ENCODE data around the gene HTR4. TPM values are rescaled to one million over a fixed set of nuclear protein-coding genes. Genes with fewer than 3 reads are reported as not detected.
"Not testable (repeated sequence)": the region's sequence is repeated elsewhere in the genome, so short reads cannot be mapped to it uniquely, and the experiment has no call there.

Gene HTR4
- total RNA-seq, 1 donor from 2014 or later: not detected

DNA sequence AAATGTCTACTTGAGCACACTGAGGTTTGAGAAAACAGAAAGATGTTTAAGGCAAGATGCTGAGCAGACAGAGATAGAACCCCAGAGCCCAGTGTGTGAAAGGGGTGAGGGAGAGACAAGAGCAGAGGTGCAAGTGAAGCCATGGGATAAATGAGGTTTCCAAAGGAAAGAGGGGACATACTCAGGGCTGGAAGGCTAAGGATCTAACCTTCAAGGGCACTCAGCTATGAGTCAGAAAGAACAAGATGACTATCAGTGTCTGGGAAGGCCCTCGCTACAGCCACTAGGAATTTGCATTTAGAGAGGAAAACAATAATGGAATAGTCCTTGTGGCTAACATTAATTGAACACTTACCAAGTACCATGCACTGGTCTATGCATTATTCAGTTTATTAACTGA, 113.7 kb downstream of the HTR4 start:
- intact Hi-C loops (cut with micrococcal nuclease): no loop called here

- intact Hi-C loops (cut with micrococcal nuclease): no loop called here
Measured at GRCh38 chr5:148539851-148540250, 114.5 kb downstream of the HTR4 start.

GRCh38 chr5:148535190-148535589, 119.1 kb downstream of the HTR4 start:
- intact Hi-C loops (cut with micrococcal nuclease): no loop called here

DNA sequence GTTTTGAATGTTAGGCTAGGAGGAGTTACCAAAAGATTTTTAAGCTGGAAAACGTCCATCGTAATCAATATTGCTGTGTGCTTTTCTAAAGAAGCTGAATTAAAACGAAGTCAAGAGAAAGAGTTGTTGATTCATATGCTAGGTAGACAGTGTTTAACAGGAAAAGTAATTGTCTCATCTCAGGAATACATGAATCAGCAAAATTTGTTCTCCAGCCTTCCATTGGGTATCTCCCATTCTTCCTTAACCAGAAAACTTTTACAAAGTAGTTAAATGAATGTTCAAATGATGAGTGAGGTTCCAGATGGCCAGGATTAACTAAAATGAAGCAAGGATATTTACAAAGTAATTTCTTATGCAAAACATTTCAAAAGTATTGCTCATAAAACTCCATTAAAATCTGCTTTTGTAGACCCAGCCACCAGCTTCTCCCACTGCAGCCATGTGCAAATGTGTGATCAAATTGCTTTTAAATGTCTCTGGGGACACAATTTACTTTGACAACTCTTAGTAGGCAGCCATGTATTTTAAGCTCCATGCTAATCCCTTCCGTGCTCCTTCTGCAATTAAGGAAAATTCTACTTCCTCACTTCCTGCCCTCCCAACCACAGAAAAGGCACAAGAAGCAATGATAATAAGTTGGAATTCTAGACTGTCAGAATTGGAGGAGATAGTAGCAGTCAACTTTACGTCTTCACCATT, 121.2 kb downstream of the HTR4 start:
- intact Hi-C loops (cut with micrococcal nuclease): no loop called here

- intact Hi-C loops (cut with micrococcal nuclease): not testable (repeated sequence)
Measured at GRCh38 chr5:148529450-148529849, 124.9 kb downstream of the HTR4 start.

DNA sequence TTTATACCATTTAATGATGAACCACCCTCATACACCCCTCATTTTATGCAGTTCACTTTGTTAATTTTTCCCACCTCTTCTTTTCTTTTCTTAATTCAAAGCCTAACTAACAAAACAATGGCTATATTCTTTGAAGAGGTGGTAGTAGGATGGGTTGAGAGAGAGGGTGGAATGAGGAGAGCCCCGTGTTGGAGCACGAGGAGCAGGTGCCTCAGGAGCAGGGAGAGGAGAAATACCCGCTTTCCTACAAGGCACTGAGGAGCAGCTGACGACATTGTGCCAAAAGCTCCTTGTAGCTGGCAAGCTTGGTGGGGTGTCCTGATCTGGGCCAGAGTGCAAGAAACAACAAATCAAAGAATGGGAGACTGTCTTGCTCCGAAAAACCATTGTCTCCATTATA, 129.6 kb downstream of the HTR4 start:
- intact Hi-C loops (cut with micrococcal nuclease): no loop called here

GRCh38 chr5:148523139-148523538, 131.2 kb downstream of the HTR4 start:
- intact Hi-C loops (cut with micrococcal nuclease): no loop called here

- intact Hi-C loops (cut with micrococcal nuclease): no loop called here
Measured at GRCh38 chr5:148515460-148515859, 138.9 kb downstream of the HTR4 start.

DNA sequence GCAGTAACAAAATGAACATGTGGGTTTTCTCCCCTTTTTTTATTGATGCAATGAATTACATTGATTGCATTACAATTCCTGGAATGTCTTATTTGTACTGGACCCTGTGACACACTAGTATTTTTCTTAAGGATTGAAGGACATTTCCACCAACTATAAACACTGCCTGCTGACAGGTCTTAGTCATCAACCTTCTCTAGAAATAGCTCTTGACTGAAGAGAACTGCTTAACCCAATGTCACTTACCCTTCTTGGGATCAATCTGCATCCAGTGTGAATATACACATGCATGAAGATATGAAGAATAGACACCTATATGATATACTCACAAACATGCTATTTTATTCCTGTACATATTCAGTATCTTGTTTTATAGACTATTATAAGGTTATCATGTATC, 140.0 kb downstream of the HTR4 start:
- intact Hi-C loops (cut with micrococcal nuclease): no loop called here

GRCh38 chr5:148512498-148512897, 141.8 kb downstream of the HTR4 start:
- intact Hi-C loops (cut with micrococcal nuclease): no loop called here

DNA sequence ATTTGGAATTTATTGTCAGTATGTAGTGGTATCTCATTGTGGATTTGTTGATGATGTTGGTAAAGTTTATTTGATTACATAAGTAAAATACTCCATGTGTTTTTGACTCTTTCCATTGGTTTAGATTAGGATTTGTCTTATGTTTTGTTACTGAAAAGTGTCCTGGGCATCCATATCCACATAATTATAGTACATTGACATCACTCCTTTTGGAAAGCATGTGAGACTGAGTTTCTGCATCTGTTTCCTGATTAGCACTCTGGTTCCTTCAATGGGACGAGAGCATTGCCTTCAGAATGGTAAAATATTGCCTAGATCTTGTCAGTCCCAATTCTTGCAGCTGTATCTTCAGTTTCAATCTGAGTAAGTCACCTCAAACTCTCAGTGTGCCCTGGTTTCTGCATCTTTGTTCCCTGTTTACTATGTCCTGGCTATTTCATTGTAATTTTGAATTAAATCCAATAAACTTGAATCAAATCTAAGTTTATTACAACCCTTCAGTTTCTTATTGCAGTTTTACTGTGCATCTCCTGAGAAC, 142.4 kb downstream of the HTR4 start:
- intact Hi-C loops (cut with micrococcal nuclease): no loop called here

GRCh38 chr5:148509893-148510292, 144.4 kb downstream of the HTR4 start:
- intact Hi-C loops (cut with micrococcal nuclease): no loop called here

GRCh38 chr5:148507648-148508047, 146.7 kb downstream of the HTR4 start:
- intact Hi-C loops (cut with micrococcal nuclease): no loop called here

GRCh38 chr5:148499452-148499851, 154.9 kb downstream of the HTR4 start:
- intact Hi-C loops (cut with micrococcal nuclease): no loop called here

DNA sequence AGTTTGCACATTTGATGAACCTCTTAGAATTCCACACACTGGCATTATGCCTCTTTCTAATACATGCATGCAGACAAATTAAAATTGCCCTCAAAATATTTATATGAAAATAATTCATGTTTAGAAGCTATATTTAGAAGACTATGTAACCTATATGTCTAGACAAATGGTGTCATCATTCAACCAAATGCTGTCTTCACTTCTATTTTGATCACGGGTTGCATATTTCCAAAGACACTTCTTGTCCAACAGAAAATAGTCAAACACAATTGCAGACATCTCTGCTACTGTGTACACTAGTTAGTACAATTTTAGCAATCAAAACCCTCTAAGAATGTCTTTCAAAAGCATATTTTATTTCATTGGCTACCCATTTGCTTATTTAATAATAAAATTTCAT, 156.6 kb downstream of the HTR4 start:
- intact Hi-C loops (cut with micrococcal nuclease): no loop called here

GRCh38 chr5:148492351-148492750, 162.0 kb downstream of the HTR4 start:
- intact Hi-C loops (cut with micrococcal nuclease): no loop called here

DNA sequence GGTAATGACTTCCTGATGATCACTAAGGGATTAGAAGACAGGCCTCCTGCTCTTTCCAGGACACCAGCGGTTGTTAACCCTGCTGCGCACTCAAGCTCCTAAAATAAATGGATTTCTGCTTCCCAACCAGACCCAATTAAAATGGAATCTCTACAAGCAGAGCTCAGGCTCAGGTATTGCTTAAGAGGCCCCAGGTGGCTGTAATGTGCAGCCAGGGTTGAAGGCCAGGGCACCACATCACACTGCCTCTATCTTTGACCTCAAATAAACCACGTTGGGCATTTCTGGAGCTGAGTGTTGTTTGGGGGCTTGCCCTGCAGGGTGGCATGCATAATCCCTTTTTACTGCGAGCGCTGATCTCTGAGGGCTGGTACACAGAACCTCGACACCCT, 162.5 kb downstream of the HTR4 start:
- intact Hi-C loops (cut with micrococcal nuclease): no loop called here

- intact Hi-C loops (cut with micrococcal nuclease): no loop called here
Measured at GRCh38 chr5:148491015-148491792, 163.1 kb downstream of the HTR4 start.

GRCh38 chr5:148488757-148489156, 165.6 kb downstream of the HTR4 start:
- intact Hi-C loops (cut with micrococcal nuclease): no loop called here

DNA sequence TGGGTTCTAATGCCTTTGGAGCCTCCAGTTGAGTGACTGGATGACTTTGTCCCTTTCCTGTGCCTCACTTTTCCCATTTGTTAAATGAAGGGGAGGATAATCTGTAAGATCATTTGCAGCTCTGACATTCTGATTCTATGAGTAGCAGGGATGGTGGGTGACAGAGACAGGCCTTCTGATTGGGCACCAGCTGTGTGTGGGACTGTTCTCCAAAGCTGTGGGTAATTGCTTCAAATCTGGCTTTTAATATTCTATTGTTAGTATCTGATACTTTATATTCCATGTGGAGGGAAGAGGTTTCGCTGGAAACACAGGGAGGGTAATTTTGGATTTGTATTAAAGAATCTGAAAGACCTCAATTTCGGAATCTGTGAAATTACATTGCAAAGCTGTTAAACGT, 167.9 kb downstream of the HTR4 start:
- intact Hi-C loops (cut with micrococcal nuclease): no loop called here

- intact Hi-C loops (cut with micrococcal nuclease): no loop called here
Measured at GRCh38 chr5:148484651-148485050, 169.7 kb downstream of the HTR4 start.

DNA sequence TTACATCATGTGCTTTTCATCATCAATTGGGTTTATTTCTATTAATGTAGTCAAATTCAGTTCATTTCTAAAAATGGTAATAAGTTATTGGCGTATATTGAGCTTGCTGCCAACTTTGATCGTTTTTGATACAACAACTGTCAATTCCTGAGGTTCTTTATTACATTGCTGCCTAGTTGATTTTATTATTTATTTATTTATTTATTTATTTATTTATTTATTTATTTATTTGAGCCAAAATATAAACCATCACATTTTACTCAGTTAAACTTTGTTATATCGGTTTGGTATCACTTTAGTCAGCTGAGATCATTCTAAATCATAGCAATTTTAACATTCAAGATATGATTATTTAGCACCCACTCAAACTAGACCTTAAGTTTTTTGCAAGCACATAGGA, 170.6 kb downstream of the HTR4 start:
- intact Hi-C loops (cut with micrococcal nuclease): loop anchor here (1.0 kb wide), 1 partner anchor 304 kb away; no protein-coding TSS in a partner anchor
